ENCODE measurements around the gene RBBP8NL.

RBBP8NL gene

GRCh38 chr20:62461834-62462233 is 34.5 kb upstream of the RBBP8NL start:
- DNase-seq: no peak

- peak; percentile 43 for DNase-seq
Measured at GRCh38 chr20:62461157-62461556, 33.8 kb upstream of the RBBP8NL start.

- DNase-seq: no peak
Measured at GRCh38 chr20:62460678-62461077, 33.3 kb upstream of the RBBP8NL start.

GRCh38 chr20:62459488-62459887 is 32.1 kb upstream of the RBBP8NL start:
- no peak for DNase-seq

- no peak for DNase-seq
Measured at GRCh38 chr20:62458275-62459251, 31.2 kb upstream of the RBBP8NL start.

- DNase-seq: no peak
Measured at GRCh38 chr20:62457831-62458230, 30.5 kb upstream of the RBBP8NL start.

- no peak for DNase-seq
Measured at GRCh38 chr20:62457098-62457497, 29.8 kb upstream of the RBBP8NL start.

- DNase-seq: no peak
Measured at GRCh38 chr20:62455929-62456328, 28.6 kb upstream of the RBBP8NL start.

- no peak for DNase-seq
Measured at GRCh38 chr20:62454904-62455636, 27.7 kb upstream of the RBBP8NL start.

GRCh38 chr20:62453186-62453808 is 26.0 kb upstream of the RBBP8NL start:
- DNase-seq: no peak

GRCh38 chr20:62452475-62453095 is 25.2 kb upstream of the RBBP8NL start:
- no peak for DNase-seq

- DNase-seq: no peak
Measured at GRCh38 chr20:62451970-62452369, 24.6 kb upstream of the RBBP8NL start.

GRCh38 chr20:62451156-62451767 is 23.9 kb upstream of the RBBP8NL start:
- no peak for DNase-seq

- DNase-seq: no peak
Measured at GRCh38 chr20:62449951-62450691, 22.8 kb upstream of the RBBP8NL start.

- DNase-seq: no peak
Measured at GRCh38 chr20:62448788-62449187, 21.4 kb upstream of the RBBP8NL start.

GRCh38 chr20:62448038-62448437 is 20.7 kb upstream of the RBBP8NL start:
- DNase-seq: peak; percentile 35

GRCh38 chr20:62446888-62447869 is 19.8 kb upstream of the RBBP8NL start:
- no peak for DNase-seq

GRCh38 chr20:62446481-62446880 is 19.1 kb upstream of the RBBP8NL start:
- DNase-seq: no peak

GRCh38 chr20:62445553-62446340 is 18.4 kb upstream of the RBBP8NL start:
- peak; percentile 26 for DNase-seq

- DNase-seq: no peak
Measured at GRCh38 chr20:62444286-62444685, 16.9 kb upstream of the RBBP8NL start.
